GM18526 (cell line): Measurements from ENCODE around the gene EPB41L5.

Experiments
- POLR2A ChIP-seq: IDR thresholded peaks from 3 replicates; pipeline ENCODE4 v1.6.1; 2011; ENCODE audit not compliant: insufficient read length; ENCODE audit errors: extremely low read depth

Gene EPB41L5

DNA sequence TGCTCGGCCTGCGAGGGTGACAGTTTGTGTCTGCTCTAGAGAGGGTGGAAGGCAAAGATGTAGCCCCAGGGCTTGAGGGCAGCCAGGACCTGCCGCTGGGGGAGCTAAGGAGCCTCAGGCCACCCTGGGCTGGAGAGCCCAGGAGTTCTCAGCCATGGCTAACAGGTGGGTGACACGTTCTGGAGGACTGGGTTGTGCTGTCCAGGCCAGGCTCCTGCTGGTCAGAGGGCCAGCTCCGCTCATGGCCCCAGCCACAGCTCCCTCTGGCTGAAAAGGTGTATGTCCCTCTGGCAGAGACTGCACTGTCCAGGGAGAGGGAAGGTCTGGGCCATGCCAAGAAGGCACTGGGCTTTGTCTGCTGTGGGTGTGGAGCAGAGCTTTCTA, 191.1 kb downstream of the EPB41L5 start:
- no peak for TF ChIP-seq POLR2A

- TF ChIP-seq POLR2A: no peak
Measured at GRCh38 chr2:120204417-120204816, 191.5 kb downstream of the EPB41L5 start.

DNA sequence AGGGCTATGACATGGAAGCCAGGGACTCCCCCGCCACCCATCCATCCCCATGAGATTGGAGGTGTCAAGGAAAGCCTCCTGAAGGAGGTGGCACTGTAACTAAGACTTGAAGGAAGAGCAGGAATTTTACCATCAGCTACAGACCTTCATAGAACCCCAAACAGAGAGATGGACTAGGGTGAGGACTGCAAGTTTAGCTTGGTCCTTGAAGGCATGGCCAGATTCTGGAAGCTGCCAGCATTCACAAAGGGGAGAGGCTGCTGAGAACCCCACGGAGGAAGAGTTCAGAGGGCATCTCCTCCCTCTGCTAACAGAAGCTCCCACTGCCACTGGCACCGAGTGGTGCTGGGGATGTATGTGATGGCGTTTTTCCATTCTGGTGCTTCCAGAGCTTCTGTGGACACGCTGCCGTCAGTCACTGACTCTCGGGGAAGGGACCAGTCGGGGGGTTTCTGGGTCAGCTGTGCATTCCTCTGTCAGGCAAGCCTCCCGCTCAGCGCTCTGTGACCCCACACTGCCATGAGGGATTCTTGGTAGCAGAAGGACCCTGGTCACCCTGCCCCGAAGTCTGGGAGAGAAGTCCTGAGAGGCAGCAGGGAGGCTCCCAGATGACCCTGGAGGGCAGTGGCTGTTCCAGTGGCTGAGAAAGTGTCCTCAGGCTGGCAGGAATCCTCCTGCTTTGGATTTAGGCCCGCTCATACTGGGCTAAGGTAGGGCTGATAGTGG, 192.2 kb downstream of the EPB41L5 start:
- no peak for TF ChIP-seq POLR2A

DNA sequence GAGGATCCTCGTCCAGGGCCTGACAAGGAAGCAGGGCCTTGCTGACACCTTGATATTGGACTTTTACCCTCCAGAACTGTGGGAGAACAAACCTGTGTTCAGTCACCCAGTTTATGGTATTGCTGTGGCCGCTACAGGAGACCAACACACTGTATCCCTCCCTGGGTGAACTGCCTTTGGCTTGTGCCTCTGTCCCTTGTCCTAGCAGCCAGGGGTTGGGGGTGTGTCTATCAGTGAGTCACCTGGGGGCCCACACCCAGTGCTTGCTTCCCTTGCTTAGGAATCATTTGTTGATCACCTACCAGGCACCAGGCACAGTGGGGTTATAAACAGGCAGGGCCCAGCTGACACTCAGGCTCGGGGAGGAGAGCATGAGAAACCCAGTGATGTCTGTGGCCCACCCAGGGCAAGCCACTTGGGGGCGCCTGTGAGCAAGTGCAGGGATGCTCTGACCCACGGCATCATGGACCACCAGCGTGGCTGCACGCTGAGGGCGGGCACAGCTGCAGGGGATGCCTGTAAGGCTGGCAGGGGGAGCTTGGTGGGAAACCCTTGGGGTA, 193.2 kb downstream of the EPB41L5 start:
- TF ChIP-seq POLR2A: no peak

GRCh38 chr2:120208381-120209353, 195.8 kb downstream of the EPB41L5 start:
- no peak for TF ChIP-seq POLR2A

DNA sequence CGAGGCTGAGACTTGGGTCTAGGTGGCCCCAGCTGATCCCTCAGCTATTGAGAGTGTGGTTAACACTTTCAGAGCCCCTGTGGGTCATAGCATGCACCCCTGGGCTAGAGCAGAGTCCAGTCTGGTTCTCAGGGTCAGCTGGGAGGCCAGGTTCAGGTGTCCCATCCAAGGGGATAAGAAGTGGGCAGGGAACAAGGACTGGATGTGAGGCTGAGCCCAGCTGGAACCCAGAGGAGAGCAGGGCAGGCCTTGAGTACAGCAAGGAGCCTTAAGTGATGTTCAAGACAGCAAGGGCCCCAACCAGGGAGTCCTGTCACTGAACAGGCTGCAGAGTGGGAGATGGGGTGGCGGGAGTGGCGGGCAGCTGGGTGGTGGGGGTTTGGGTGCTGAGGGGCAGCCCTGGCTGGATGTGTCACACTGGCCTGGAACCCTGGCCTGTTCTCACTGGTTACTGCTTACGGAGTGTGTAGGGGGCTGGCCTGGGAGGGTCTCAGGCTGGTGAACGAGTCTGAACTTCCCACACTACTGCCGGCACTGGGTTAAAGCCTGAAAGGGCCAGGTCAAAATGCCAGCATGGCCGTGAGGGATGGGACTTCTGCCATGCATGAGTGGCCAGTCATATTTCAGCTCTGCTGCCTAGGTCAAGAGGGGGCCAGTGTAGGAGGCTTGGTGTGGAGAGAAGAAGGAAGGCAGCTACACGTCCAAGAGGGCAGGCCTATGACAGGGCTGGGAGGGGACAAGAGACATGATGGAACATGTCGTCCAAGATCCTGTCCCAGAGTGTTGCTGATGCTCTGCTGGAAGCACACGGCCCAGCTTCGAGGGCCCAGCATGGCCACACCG, 196.8 kb downstream of the EPB41L5 start:
- TF ChIP-seq POLR2A: no peak

GRCh38 chr2:120210270-120210693, 197.4 kb downstream of the EPB41L5 start:
- no peak for TF ChIP-seq POLR2A

- TF ChIP-seq POLR2A: no peak
Measured at GRCh38 chr2:120218181-120218580, 205.3 kb downstream of the EPB41L5 start.

DNA sequence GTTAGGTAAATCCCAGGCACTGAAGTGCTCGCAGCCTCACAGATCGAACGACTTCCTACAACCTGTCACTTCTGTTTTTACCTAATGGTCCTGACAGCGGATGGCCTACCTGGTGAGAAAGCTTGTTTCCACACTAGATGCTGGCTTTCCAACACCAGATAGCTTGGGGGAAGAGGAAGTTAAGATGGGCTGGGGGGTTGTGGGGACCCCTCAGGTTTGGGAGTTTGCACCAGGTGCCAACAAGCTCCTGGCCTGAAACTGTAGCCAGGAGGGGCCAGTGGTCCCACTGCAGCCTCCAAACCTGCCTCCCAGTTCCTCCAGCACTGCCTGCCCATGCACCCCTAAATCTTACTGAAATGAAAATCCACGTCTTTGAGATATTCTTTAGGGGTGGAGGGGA, 206.4 kb downstream of the EPB41L5 start:
- no peak for TF ChIP-seq POLR2A

GRCh38 chr2:120219766-120220165, 206.9 kb downstream of the EPB41L5 start:
- TF ChIP-seq POLR2A: no peak

DNA sequence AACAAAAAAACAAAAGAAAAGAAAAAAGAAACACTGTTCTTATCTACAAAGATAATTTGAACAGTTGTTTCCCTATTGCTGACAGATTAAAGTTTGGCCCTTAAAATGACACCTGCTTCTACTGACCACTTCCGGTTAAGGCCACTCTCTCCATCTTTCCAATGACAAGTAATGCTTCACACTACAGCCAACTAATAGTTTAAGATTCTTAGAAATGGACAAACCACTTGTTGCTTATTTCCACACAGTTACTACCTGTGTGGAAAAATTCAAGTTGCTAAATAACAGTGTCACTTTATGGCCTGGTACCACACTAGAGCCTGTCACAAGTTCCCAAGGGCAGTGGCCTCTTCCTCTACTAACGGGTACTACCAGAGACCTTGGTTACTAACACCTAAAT, 207.9 kb downstream of the EPB41L5 start:
- no peak for TF ChIP-seq POLR2A

- no peak for TF ChIP-seq POLR2A
Measured at GRCh38 chr2:120221616-120222015, 208.7 kb downstream of the EPB41L5 start.

GRCh38 chr2:120222186-120223033, 209.5 kb downstream of the EPB41L5 start:
- TF ChIP-seq POLR2A: no peak
